Calu3 (cell line): ENCODE measurements around the gene WDR3. TPM values are rescaled to one million over a fixed set of nuclear protein-coding genes. Genes with fewer than 3 reads are reported as not detected.

ENCODE experiments used
- BruUV-seq: library from RNA; stranded (reverse); fragments of 400-500 nt; replicated peaks from 2 replicates; lab custom pipeline; 2021; lab: Mats Ljungman, UMichigan
- CTCF ChIA-PET: fragments of 300-600 bp; sonication (Branson Sonifier 250); formaldehyde crosslinking; loops from one replicate; lab custom pipeline; 2022; ENCODE audit warnings: antibody characterized with exemption; lab: Charles Lee
- DNase-seq: peaks from one replicate; pipeline ENCODE4 v3.0.0; 2022
- H3K27ac Mint-ChIP-seq: one replicate; pipeline ENCODE4 v1.8.0; 2022; ENCODE audit warnings: mixed read lengths; ENCODE audit not compliant: unreplicated experiment
- H3K27me3 Mint-ChIP-seq: one replicate; pipeline ENCODE4 v1.8.0; 2022; ENCODE audit warnings: mixed read lengths; ENCODE audit not compliant: unreplicated experiment
- H3K36me3 Mint-ChIP-seq: one replicate; pipeline ENCODE4 v1.8.0; 2022; ENCODE audit warnings: mild to moderate bottlenecking, moderate library complexity, mixed read lengths; ENCODE audit not compliant: insufficient read depth, unreplicated experiment
- H3K4me1 Mint-ChIP-seq: one replicate; pipeline ENCODE4 v1.8.0; 2022; ENCODE audit warnings: mild to moderate bottlenecking, low read depth, mixed read lengths; ENCODE audit not compliant: unreplicated experiment
- H3K4me3 Mint-ChIP-seq: one replicate; pipeline ENCODE4 v1.8.0; 2022; ENCODE audit warnings: mild to moderate bottlenecking, low read depth, moderate library complexity, mixed read lengths; ENCODE audit not compliant: unreplicated experiment
- H3K9me3 Mint-ChIP-seq: one replicate; pipeline ENCODE4 v1.8.0; 2022; ENCODE audit warnings: low read depth, mixed read lengths; ENCODE audit not compliant: unreplicated experiment
- intact Hi-C: fragments of 100-400 bp; cut with micrococcal nuclease; formaldehyde crosslinking; loops from one replicate; pipeline ENCODE4 v1.10.0; 2022; ENCODE audit not compliant: unreplicated experiment
- total RNA-seq: library from RNA; stranded (reverse); gene quantifications from 2 replicates; pipeline ENCODE4 v1.2.3, GENCODE V29; 2022
- TF ChIP-seq, protein P1 (sequence below): fragments of 200-600 bp; IDR thresholded peaks from one replicate; pipeline ENCODE4 v1.8.0; 2022; ENCODE audit warnings: antibody characterized with exemption; ENCODE audit not compliant: unreplicated experiment

The WDR3 gene
- total RNA-seq, 1 experiment from 2014 or later = 42.5 TPM

DNA sequence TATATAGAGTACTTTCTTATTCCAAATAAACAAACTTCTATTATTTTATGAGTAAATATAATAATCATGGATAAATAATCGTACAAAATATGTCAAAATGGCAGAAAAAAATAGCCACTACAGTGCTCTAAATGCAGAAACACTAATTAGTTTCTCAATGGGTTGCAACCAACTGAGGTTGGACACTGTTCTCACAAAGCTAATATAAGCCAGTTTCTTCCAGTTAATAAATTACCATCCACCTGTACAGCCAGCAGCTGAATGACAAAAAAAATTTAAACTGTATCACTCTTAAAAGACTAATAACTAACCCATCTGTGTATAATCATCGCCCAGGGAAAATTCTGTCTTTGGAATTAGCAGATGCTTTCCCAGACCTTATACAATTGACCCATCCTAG, 37.0 kb upstream of the WDR3 start:
- no peaks in the 10 kb centered on the region for H3K36me3 Mint-ChIP-seq
- H3K27ac Mint-ChIP-seq = no peak overlapping the region
- CTCF ChIA-PET = no interaction called here
- no peaks in the 10 kb centered on the region for H3K9me3 Mint-ChIP-seq
- no peak for DNase-seq
- no peaks in the 10 kb centered on the region for H3K27me3 Mint-ChIP-seq
- intact Hi-C loops = loop anchor here (10.0 kb wide), 1 partner anchor 78 kb away; no protein-coding TSS in a partner anchor
- H3K4me1 Mint-ChIP-seq = no peaks in the 10 kb centered on the region
- BruUV-seq = no TSS peak
- no peak overlapping the region for H3K4me3 Mint-ChIP-seq
- TF ChIP-seq, protein P1, sequence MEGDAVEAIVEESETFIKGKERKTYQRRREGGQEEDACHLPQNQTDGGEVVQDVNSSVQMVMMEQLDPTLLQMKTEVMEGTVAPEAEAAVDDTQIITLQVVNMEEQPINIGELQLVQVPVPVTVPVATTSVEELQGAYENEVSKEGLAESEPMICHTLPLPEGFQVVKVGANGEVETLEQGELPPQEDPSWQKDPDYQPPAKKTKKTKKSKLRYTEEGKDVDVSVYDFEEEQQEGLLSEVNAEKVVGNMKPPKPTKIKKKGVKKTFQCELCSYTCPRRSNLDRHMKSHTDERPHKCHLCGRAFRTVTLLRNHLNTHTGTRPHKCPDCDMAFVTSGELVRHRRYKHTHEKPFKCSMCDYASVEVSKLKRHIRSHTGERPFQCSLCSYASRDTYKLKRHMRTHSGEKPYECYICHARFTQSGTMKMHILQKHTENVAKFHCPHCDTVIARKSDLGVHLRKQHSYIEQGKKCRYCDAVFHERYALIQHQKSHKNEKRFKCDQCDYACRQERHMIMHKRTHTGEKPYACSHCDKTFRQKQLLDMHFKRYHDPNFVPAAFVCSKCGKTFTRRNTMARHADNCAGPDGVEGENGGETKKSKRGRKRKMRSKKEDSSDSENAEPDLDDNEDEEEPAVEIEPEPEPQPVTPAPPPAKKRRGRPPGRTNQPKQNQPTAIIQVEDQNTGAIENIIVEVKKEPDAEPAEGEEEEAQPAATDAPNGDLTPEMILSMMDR = no peak

DNA sequence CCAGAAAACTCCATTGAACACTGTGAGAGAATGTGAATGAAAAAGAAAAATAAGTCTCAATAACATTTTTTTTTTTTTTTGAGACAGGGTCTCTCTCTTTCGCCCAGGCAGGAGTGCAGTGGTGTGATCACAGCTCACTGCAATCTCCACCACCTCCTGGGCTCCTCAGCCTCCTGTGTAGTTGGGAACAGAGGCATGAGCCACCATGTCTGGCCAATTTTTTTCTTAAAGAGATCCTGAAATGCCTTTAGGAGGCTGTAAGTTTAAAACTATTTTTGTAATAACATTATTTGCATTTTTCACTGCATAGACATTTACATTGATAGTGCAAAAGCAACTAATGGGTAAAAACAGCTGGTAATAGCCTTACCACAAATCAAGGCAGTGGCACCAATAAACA, 35.5 kb upstream of the WDR3 start:
- Mint-ChIP-seq H3K27ac (no peak overlapping the region), H3K27me3 (no peaks in the 10 kb centered on the region), H3K4me3 (no peak overlapping the region), H3K4me1 (no peaks in the 10 kb centered on the region), H3K9me3 (no peaks in the 10 kb centered on the region), H3K36me3 (no peaks in the 10 kb centered on the region)
- BruUV-seq = no TSS peak
- intact Hi-C loops = loop anchor here (2.0 to 10.0 kb wide), 2 partner anchors 79 to 381 kb away; no protein-coding TSS in a partner anchor
- TF ChIP-seq, protein P1 = no peak
- CTCF ChIA-PET = interaction anchor here (0.6 kb wide), 1 partner anchor 15 kb away, joined by 3 read pairs; no protein-coding TSS in a partner anchor
- no peak for DNase-seq

DNA sequence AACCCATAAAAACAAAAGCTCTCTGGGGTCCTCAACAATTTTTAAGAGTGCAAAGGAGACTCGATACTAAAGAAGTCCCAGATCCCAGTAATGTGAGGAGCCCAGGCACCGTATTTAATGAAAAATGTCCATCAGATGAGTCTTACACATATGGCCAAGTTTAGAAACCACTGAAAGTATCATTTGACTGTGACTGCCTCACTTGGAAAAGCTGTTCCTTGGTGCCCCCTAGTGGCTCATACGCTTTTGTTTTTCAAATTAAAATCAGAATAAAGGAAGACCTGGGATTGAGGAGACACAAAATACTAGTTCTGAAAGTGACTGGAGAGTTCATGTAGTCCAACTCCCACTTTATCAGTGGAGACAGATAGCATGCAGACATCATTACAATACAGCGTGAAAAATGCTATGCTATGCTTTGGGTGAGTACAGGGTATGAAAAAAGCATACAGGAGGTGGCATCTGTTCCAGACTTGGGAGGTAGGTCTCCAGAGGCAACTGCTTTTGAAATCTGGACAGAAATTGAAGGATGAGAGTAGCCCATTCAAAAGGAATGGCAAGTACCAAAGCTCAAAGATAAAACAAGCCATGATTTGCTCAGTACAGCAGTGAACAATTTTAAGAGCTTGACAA, 33.9 kb upstream of the WDR3 start:
- H3K9me3 Mint-ChIP-seq = no peaks in the 10 kb centered on the region
- CTCF ChIA-PET = interaction anchor here (0.6 kb wide), 1 partner anchor 34 kb away, joined by 3 read pairs; the partner anchor contains the start of genes GDAP2 and WDR3
- H3K36me3 Mint-ChIP-seq = no peaks in the 10 kb centered on the region
- H3K27me3 Mint-ChIP-seq = no peaks in the 10 kb centered on the region
- H3K4me1 Mint-ChIP-seq = no peaks in the 10 kb centered on the region
- H3K27ac Mint-ChIP-seq = no peak overlapping the region
- BruUV-seq = no TSS peak
- intact Hi-C loops = loop anchor here (2.0 to 10.0 kb wide), 2 partner anchors 81 to 383 kb away; no protein-coding TSS in a partner anchor
- TF ChIP-seq, protein P1 = peak; percentile 43
- peak; percentile 65 for DNase-seq
- no peak overlapping the region for H3K4me3 Mint-ChIP-seq

DNA sequence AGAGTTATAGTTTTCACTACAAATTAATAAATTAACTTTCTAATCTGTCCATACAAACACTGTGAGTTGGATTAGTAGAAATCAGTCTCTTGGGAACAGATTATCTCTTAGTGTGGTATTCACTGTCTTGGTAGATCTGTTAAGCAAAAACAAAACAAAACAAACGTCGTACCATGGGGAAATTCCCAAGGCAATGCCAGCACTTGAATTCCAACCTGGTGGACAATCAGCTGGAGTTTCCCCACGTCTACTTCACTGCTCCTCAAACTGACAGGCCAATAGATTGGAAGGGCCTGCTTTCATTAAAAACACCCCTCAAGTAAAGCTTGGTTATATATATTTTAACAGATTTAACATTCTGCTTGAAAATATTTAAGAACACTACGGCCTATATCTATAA, 32.0 kb upstream of the WDR3 start:
- intact Hi-C loops = loop anchor here (10.0 kb wide), 1 partner anchor 83 kb away; no protein-coding TSS in a partner anchor

More for the DNA sequence above, 32.0 kb upstream of the WDR3 start:
- Mint-ChIP-seq H3K4me3 (no peak overlapping the region), H3K4me1 (no peaks in the 10 kb centered on the region), H3K27ac (no peak overlapping the region), H3K9me3 (no peaks in the 10 kb centered on the region), H3K36me3 (peaks cover 12% of the 10 kb centered on the region), H3K27me3 (no peaks in the 10 kb centered on the region)
- CTCF ChIA-PET = no interaction called here
- no peak for DNase-seq
- TF ChIP-seq, protein P1 = no peak
- no TSS peak for BruUV-seq
